Measurements from ENCODE around the gene LEFTY1. TPM values are rescaled to one million over a fixed set of nuclear protein-coding genes. Genes with fewer than 3 reads are reported as not detected.

Gene LEFTY1
- total and polyA plus RNA-seq, 2 of the 4 experiments (the other 2 are of a cell fraction), result not detected

DNA sequence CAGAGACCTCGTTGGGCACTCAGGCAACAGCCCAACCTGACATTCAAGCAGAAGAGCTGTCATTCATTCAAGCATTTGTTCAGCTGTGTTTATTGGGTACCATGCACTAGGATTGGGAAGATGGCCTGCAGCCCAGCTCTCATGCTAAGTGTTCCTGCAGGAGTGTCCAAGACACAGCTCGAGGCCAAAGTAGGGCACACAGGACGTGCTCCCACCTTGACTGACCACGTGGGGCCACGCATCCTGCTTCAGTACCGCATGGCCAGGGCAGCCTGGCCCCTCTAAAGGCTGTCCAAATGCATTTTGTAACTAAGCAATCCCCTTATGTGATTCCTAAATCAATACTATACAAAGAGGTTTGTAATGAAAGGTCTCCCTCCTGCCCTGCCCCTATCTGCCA, 25.4 kb upstream of the LEFTY1 start:
- CTCF ChIA-PET, result no interaction called here
- dilution Hi-C loops (cut with HindIII; ENCODE audit: low sequenced_read_pairs, unreplicated experiment), result no loop called here

More for the DNA sequence above, 25.4 kb upstream of the LEFTY1 start:
- H2AK5ac ChIP-seq (ENCODE audit: low read depth, low read length), result no peak overlapping the region
- H3K4ac ChIP-seq (ENCODE audit: low read depth, low read length), result no peak overlapping the region
- no peaks in the 10 kb centered on the region for H3K9me3 ChIP-seq (ENCODE audit: control insufficient read depth, insufficient read depth, low read length)
- H3K9me1 ChIP-seq (ENCODE audit: insufficient read depth, low read length), result peaks cover 3% of the 10 kb centered on the region; the same call in 1 of the 2 replicates
- H2AK9ac ChIP-seq (replicated peaks; ENCODE audit: low read depth, low read length, poor library complexity), result no peak overlapping the region
- no peak overlapping the region for H3K9ac ChIP-seq (ENCODE audit: low read depth, low read length)
- H3K14ac ChIP-seq (replicated peaks; ENCODE audit: low read depth, low read length), result no peak overlapping the region
- peaks cover 0 to 6% of the 10 kb centered on the region in 2 experiments; a peak in 3 of 4 replicates for H3K79me1 ChIP-seq (ENCODE audit: low read depth in 1 of 2, low read length in 2 of 2)
- H4K5ac ChIP-seq (ENCODE audit: low read depth, low read length), result no peak overlapping the region
- no peak overlapping the region for H2BK15ac ChIP-seq (ENCODE audit: low read depth, low read length)
- H2BK20ac ChIP-seq (ENCODE audit: low read depth, low read length), result no peak overlapping the region
- no peak overlapping the region for H4K8ac ChIP-seq (ENCODE audit: low read depth in 2 of 2, low read length in 2 of 2)
- DNase-seq (no peak), ATAC-seq (ENCODE audit: low read depth) (no peak)
- no peak overlapping the region for H3K18ac ChIP-seq (ENCODE audit: low read depth, low read length)
- no peak overlapping the region for H3K23ac ChIP-seq (ENCODE audit: low read depth, low read length)
- no peaks in the 10 kb centered on the region for H3K27me3 ChIP-seq (ENCODE audit: control insufficient read depth, insufficient read depth, low read length)
- in situ Hi-C loops (cut with MboI; ENCODE audit: low sequenced_read_pairs) (loop anchor here (5.0 kb wide), 1 partner anchor 442 kb away; no protein-coding TSS in a partner anchor), intact Hi-C loops (cut with micrococcal nuclease) (no loop called here)
- no TSS peak for BruUV-seq (replicated peaks)
- no peak overlapping the region for H2BK120ac ChIP-seq (ENCODE audit: low read depth, low read length)
- peaks cover 17% of the 10 kb centered on the region for H3K36me3 ChIP-seq (ENCODE audit: control insufficient read depth, insufficient read depth, low read length)
- H3K4me1 ChIP-seq (ENCODE audit: control insufficient read depth, insufficient read depth, low read length), result peaks cover 2% of the 10 kb centered on the region; the same call in 1 of the 2 replicates
- no peak overlapping the region for H2AFZ ChIP-seq (replicated peaks; ENCODE audit: low read length, poor library complexity)
- no peak overlapping the region for H3K4me2 ChIP-seq (ENCODE audit: low read depth, low read length)
- H3K4me3 ChIP-seq (ENCODE audit: insufficient read depth, low read depth, low read length), result no peak overlapping the region
- no peak for TF ChIP-seq MAZ (IDR thresholded peaks at IDR 0.05; ENCODE audit: borderline replicate concordance, low read depth, low read length)
- TF ChIP-seq MAFK (IDR thresholded peaks at IDR 0.05; ENCODE audit: low read depth, low read length), result no peak
- TF ChIP-seq FOS (IDR thresholded peaks at IDR 0.05; ENCODE audit: low read depth, low read length), result no peak
- H2BK5ac ChIP-seq (ENCODE audit: low read depth, low read length, poor library complexity, severe bottlenecking), result no peak overlapping the region
- POLR2A ChIA-PET (ENCODE audit: unreplicated experiment), result no interaction called here
- H4K20me1 ChIP-seq (ENCODE audit: insufficient read depth, low read length), result peaks cover under 1% of the 10 kb centered on the region; the same call in 1 of the 2 replicates
- H4K91ac ChIP-seq (ENCODE audit: insufficient read depth, low read depth, low read length), result no peak overlapping the region
- no peak overlapping the region for H3K56ac ChIP-seq (ENCODE audit: extremely low read depth, insufficient read depth, low read length)
- no peak overlapping the region for H3K27ac ChIP-seq (ENCODE audit: insufficient read depth, low read length)
- 83% methylated on average over 1 of the region's 6 CpGs; no CpG with 5 or more reads in 1 of the 2 experiments for WGBS, 2 experiments (ENCODE audit: extremely low coverage in 2 of 2, insufficient read length in 1 of 2)
